Endothelial cell of umbilical vein (primary cell): ENCODE data around the gene PTPRU. TPM values are rescaled to one million over a fixed set of nuclear protein-coding genes. Genes with fewer than 3 reads are reported as not detected.

Experiments used
- BruUV-seq: library from RNA; stranded (reverse); fragments of 400-500 nt; replicated peaks from 2 replicates; lab custom pipeline; 2021; lab: Mats Ljungman, UMichigan
- CTCF ChIA-PET: fragments of 300-600, 350-600 bp; sonication (Branson Sonifier 250); formaldehyde crosslinking; loops from one replicate; lab custom pipeline; 2021; ENCODE audit warnings: antibody characterized with exemption, inconsistent platforms; lab: Charles Lee
- POLR2A ChIA-PET: fragments of 300-600, 350-600 bp; sonication (Branson Sonifier 250); formaldehyde crosslinking; loops from one replicate; lab custom pipeline; 2021; ENCODE audit warnings: antibody characterized with exemption, inconsistent platforms; lab: Charles Lee
- DNase-seq: peaks from one replicate; pipeline ENCODE4 v3.0.0-alpha.2; 2011; ENCODE audit warnings: low read depth, low spot score
- FAIRE-seq: peaks from 2 replicates; lab custom pipeline; 2011; peaks lifted over from hg19 to GRCh38; lab: Jason Lieb, UNC
- H2AFZ ChIP-seq: 2 replicates; pipeline ENCODE4 v1.6.0; 2012; ENCODE audit warnings: low read depth, low read length, control low read depth, inconsistent platforms
- H3K27ac ChIP-seq: 2 replicates; pipeline ENCODE4 v1.5.1; 2011; ENCODE audit warnings: low read depth, mild to moderate bottlenecking, control low read depth, low read length, moderate library complexity; ENCODE audit not compliant: insufficient read depth
- H3K27me3 ChIP-seq, 2 experiments: 2 replicates each; pipeline versions ENCODE4 v1.6.0 to v1.6.1; 2011; ENCODE audit warnings: low read length in 2 of 2, mixed read lengths in 1 of 2; ENCODE audit not compliant: control insufficient read depth in 2 of 2, insufficient read depth in 2 of 2
- H3K36me3 ChIP-seq, 2 experiments: 2 replicates in 1 of 2; 3 replicates in 1 of 2; pipeline ENCODE4 v1.5.1; 2011; ENCODE audit warnings: low read length in 2 of 2, mild to moderate bottlenecking in 1 of 2, moderate library complexity in 1 of 2; ENCODE audit not compliant: control insufficient read depth in 2 of 2, insufficient read depth in 2 of 2; ENCODE audit errors: extremely low read depth in 1 of 2
- H3K4me1 ChIP-seq: 3 replicates; pipeline ENCODE4 v1.5.1; 2011; ENCODE audit warnings: mild to moderate bottlenecking, low read length; ENCODE audit not compliant: control insufficient read depth, insufficient read depth; ENCODE audit errors: extremely low read depth
- H3K4me2 ChIP-seq: 2 replicates; pipeline ENCODE4 v1.6.1; 2011; ENCODE audit warnings: low read length, control low read depth, mixed read lengths; ENCODE audit not compliant: insufficient read depth
- H3K4me3 ChIP-seq, 3 experiments: fragments of 200-600 bp in 1 of 3; sonication (generic), shearing (Covaris generic) in 1 of 3; replicated peaks in 1 of 3; 2 replicates each; pipeline ENCODE4 v1.5.1; 2011 to 2016; ENCODE audit warnings: control low read depth in 3 of 3, low read length in 3 of 3, mild to moderate bottlenecking in 2 of 3, inconsistent platforms in 1 of 3, low read depth in 1 of 3, moderate library complexity in 1 of 3; ENCODE audit not compliant: insufficient read depth in 1 of 3
- H3K79me2 ChIP-seq: 2 replicates; pipeline ENCODE4 v1.6.0; 2012; ENCODE audit warnings: low read length, inconsistent platforms; ENCODE audit not compliant: control insufficient read depth, insufficient read depth
- H3K9ac ChIP-seq: replicated peaks from 2 replicates; pipeline ENCODE3; 2011; ENCODE audit warnings: low read length, control low read depth; ENCODE audit not compliant: insufficient read depth; ENCODE audit errors: extremely low read depth
- H3K9me1 ChIP-seq: replicated peaks from 3 replicates; pipeline ENCODE4 v1.6.0; 2011; ENCODE audit warnings: mild to moderate bottlenecking, low read length; ENCODE audit not compliant: control insufficient read depth, insufficient read depth; ENCODE audit errors: extremely low read depth
- H3K9me3 ChIP-seq: replicated peaks from 2 replicates; pipeline ENCODE4 v1.5.1; 2012; ENCODE audit warnings: low read length, inconsistent platforms; ENCODE audit not compliant: control insufficient read depth, insufficient read depth
- H4K20me1 ChIP-seq: replicated peaks from 2 replicates; pipeline ENCODE3; 2011; ENCODE audit warnings: mild to moderate bottlenecking, low read length; ENCODE audit not compliant: control insufficient read depth, insufficient read depth; ENCODE audit errors: extremely low read depth
- CTCF ChIP-seq, 2 donors: IDR thresholded peaks; 1 replicate in 1 of 2; 2 replicates in 1 of 2; pipeline ENCODE4 v1.5.1; 2011; ENCODE audit warnings: low read length in 2 of 2, mild to moderate bottlenecking in 2 of 2, moderate library complexity in 2 of 2, control low read depth in 1 of 2, inconsistent platforms in 1 of 2, low read depth in 1 of 2; ENCODE audit not compliant: insufficient read depth in 1 of 2; ENCODE audit errors: extremely low read depth in 1 of 2
- EZH2 ChIP-seq: IDR thresholded peaks from 2 replicates; pipeline ENCODE4 v1.6.1; 2012; ENCODE audit warnings: borderline replicate concordance, low read depth, mild to moderate bottlenecking, moderate library complexity, low read length, inconsistent platforms; ENCODE audit not compliant: severe bottlenecking
- FOS ChIP-seq: IDR thresholded peaks from 2 replicates; pipeline ENCODE4 v1.6.1; 2011; ENCODE audit warnings: mild to moderate bottlenecking, low read length, moderate library complexity, borderline replicate concordance; ENCODE audit not compliant: insufficient read depth
- GATA2 ChIP-seq: IDR thresholded peaks from 2 replicates; pipeline ENCODE4 v1.7.0; 2011; ENCODE audit warnings: low read depth, mild to moderate bottlenecking, moderate library complexity, mixed read lengths, low read length; ENCODE audit not compliant: insufficient read length, insufficient read depth
- JUN ChIP-seq: IDR thresholded peaks from 2 replicates; pipeline ENCODE4 v1.6.1; 2011; ENCODE audit warnings: borderline replicate concordance, low read depth; ENCODE audit not compliant: insufficient read length, insufficient read depth
- MAX ChIP-seq: IDR thresholded peaks from 2 replicates; pipeline ENCODE4 v1.6.1; 2011; ENCODE audit not compliant: insufficient read depth, insufficient read length
- MYC ChIP-seq: IDR thresholded peaks from one replicate; pipeline ENCODE4 v1.6.1; 2011; ENCODE audit warnings: mild to moderate bottlenecking, low read depth, low read length
- POLR2A ChIP-seq: IDR thresholded peaks from 2 replicates; pipeline ENCODE4 v1.6.1; 2012; ENCODE audit warnings: low read depth, mild to moderate bottlenecking, control low read depth, low read length
- POLR2AphosphoS5 ChIP-seq: IDR thresholded peaks from 2 replicates; pipeline ENCODE4 v1.6.1; 2012; ENCODE audit warnings: low read depth, mild to moderate bottlenecking, control low read depth, low read length, moderate library complexity; ENCODE audit not compliant: insufficient read depth
- dilution Hi-C: fragments of 300-500 bp; cut with MboI; formaldehyde crosslinking; loops from one replicate; pipeline ENCODE4 v1.15.0; 2019; ENCODE audit warnings: low sequenced_read_pairs; ENCODE audit not compliant: extremely low pct_ligation_motif_present
- intact Hi-C: fragments of 100-400 bp; cut with micrococcal nuclease; formaldehyde crosslinking; loops from one replicate; pipeline ENCODE4 v1.10.0; 2022
- polyA plus RNA-seq, 4 experiments: library from polyadenylated mRNA; depleted of rRNA in 3 of 4; stranded (reverse) in 3 of 4; unstranded in 1 of 4; fragments of >200 nt; gene quantifications; 2 replicates each; pipeline versions ENCODE4 v1.2.1 to v1.2.3, GENCODE V29; 2011 to 2012; ENCODE audit warnings: missing spikeins in 1 of 4
- total RNA-seq: library from RNA; stranded (reverse); gene quantifications from 2 replicates; pipeline ENCODE4 v1.2.3, GENCODE V29; 2021

The PTPRU gene
- total and polyA plus RNA-seq, 2 donors (not counting 3 experiments of a cell fraction or from before 2014, with no cell fraction given): 0.58 to 2.6 TPM

- BruUV-seq: no TSS peak
- Histone ChIP-seq H3K36me3 (no peaks in the 10 kb centered on the region), H3K27me3 (peaks cover 0 to 2% of the 10 kb centered on the region in 2 experiments), H3K9ac (no peak overlapping the region), H3K4me3 (no peak overlapping the region), H4K20me1 (no peaks in the 10 kb centered on the region), H3K79me2 (no peaks in the 10 kb centered on the region), H2AFZ (no peak overlapping the region), H3K9me3 (no peaks in the 10 kb centered on the region), H3K4me1 (no peaks in the 10 kb centered on the region), H3K9me1 (no peaks in the 10 kb centered on the region), H3K27ac (no peak overlapping the region), H3K4me2 (no peak overlapping the region)
- intact Hi-C loops (no loop called here), dilution Hi-C loops (no loop called here)
- TF ChIP-seq GATA2 (no peak), JUN (no peak), FOS (no peak), CTCF (IDR thresholded peaks at IDR 0.05; ENCODE audit: extremely low read depth in 1 of 2, insufficient read depth in 1 of 2, low read depth in 1 of 2, low read length in 2 of 2) (no peak), MAX (no peak), POLR2A (no peak)
- DNase-seq (no peak), FAIRE-seq (no peak)
- ChIA-PET CTCF (no interaction called here), POLR2A (no interaction called here)
These were observed 39.1 kb downstream of the PTPRU start for GRCh38 chr1:29275435-29275834.

GRCh38 chr1:29278124-29278523, 41.8 kb downstream of the PTPRU start:
- TF ChIP-seq POLR2A: no peak
- TF ChIP-seq JUN: no peak
- no peak for TF ChIP-seq POLR2AphosphoS5
- TF ChIP-seq FOS: no peak
- no peak for TF ChIP-seq GATA2
- no peak for TF ChIP-seq MAX
- no peak for TF ChIP-seq CTCF (IDR thresholded peaks at IDR 0.05; ENCODE audit: extremely low read depth in 1 of 2, insufficient read depth in 1 of 2, low read depth in 1 of 2, low read length in 2 of 2)
- TF ChIP-seq EZH2: no peak
- TF ChIP-seq MYC: no peak
- FAIRE-seq (no peak), DNase-seq (no peak)
- dilution Hi-C loops: no loop called here
- no peak overlapping the region for H3K4me3 ChIP-seq
- H3K27me3 ChIP-seq: no peaks in the 10 kb centered on the region
- ChIA-PET CTCF (no interaction called here), POLR2A (no interaction called here)
- no peaks in the 10 kb centered on the region for H4K20me1 ChIP-seq
- H3K36me3 ChIP-seq: no peaks in the 10 kb centered on the region
- no peak overlapping the region for H3K9ac ChIP-seq
- H3K27ac ChIP-seq: no peak overlapping the region
- no peaks in the 10 kb centered on the region for H3K9me3 ChIP-seq
- no peaks in the 10 kb centered on the region for H3K79me2 ChIP-seq
- no peaks in the 10 kb centered on the region for H3K4me1 ChIP-seq
- H3K9me1 ChIP-seq: no peaks in the 10 kb centered on the region
- H3K4me2 ChIP-seq: no peak overlapping the region
- intact Hi-C loops: no loop called here
- no TSS peak for BruUV-seq
- no peak overlapping the region for H2AFZ ChIP-seq
